Endothelial cell (in vitro differentiated cells): ENCODE data around the gene KIF19. TPM values are rescaled to one million over a fixed set of nuclear protein-coding genes. Genes with fewer than 3 reads are reported as not detected.

Source experiments
- DNase-seq: peaks from one replicate; pipeline ENCODE4 v3.0.0; 2021; ENCODE audit warnings: low spot score
- H3K27ac Mint-ChIP-seq: one replicate; pipeline ENCODE4 v1.8.0; 2021; ENCODE audit warnings: mixed read lengths, inconsistent platforms; ENCODE audit not compliant: unreplicated experiment
- H3K27me3 Mint-ChIP-seq: one replicate; pipeline ENCODE4 v1.8.0; 2021; ENCODE audit warnings: mild to moderate bottlenecking, moderate library complexity, mixed read lengths, inconsistent platforms; ENCODE audit not compliant: unreplicated experiment
- H3K36me3 Mint-ChIP-seq: one replicate; pipeline ENCODE4 v1.8.0; 2021; ENCODE audit warnings: mild to moderate bottlenecking, low read depth, mixed read lengths, inconsistent platforms; ENCODE audit not compliant: unreplicated experiment
- H3K4me1 Mint-ChIP-seq: one replicate; pipeline ENCODE4 v1.8.0; 2021; ENCODE audit warnings: mild to moderate bottlenecking, mixed read lengths, inconsistent platforms; ENCODE audit not compliant: unreplicated experiment
- H3K4me3 Mint-ChIP-seq: one replicate; pipeline ENCODE4 v1.8.0; 2021; ENCODE audit warnings: mild to moderate bottlenecking, mixed read lengths, inconsistent platforms; ENCODE audit not compliant: unreplicated experiment
- H3K9me3 Mint-ChIP-seq: one replicate; pipeline ENCODE4 v1.8.0; 2021; ENCODE audit warnings: mixed read lengths, inconsistent platforms; ENCODE audit not compliant: unreplicated experiment
- CTCF ChIP-seq: fragments of 200-600 bp; sonication (generic); IDR thresholded peaks from one replicate; pipeline ENCODE4 v1.5.0; 2021; ENCODE audit warnings: antibody characterized with exemption; ENCODE audit not compliant: unreplicated experiment
- total RNA-seq: library from RNA; stranded (reverse); fragmentation: NEBNext Ultra II Directional; extraction: Animal tissue kit (Norgen Biotek cat#: 25700); gene quantifications from one replicate; pipeline ENCODE4 v1.2.1, GENCODE V29; 2021; ENCODE audit not compliant: unreplicated experiment

The KIF19 gene
- total RNA-seq, 1 donor from 2014 or later: 48.1 TPM

- Mint-ChIP-seq H3K27me3 (peaks cover 5% of the 10 kb centered on the region), H3K9me3 (no peaks in the 10 kb centered on the region), H3K36me3 (no peaks in the 10 kb centered on the region), H3K4me3 (no peak overlapping the region), H3K27ac (no peak overlapping the region), H3K4me1 (no peaks in the 10 kb centered on the region)
- no peak for DNase-seq
- no peak for TF ChIP-seq CTCF
Observed at GRCh38 chr17:74372426-74372825, 46.4 kb downstream of the KIF19 start.

- no peak for DNase-seq
- peaks cover 4% of the 10 kb centered on the region for H3K27me3 Mint-ChIP-seq
- H3K27ac Mint-ChIP-seq: no peak overlapping the region
- H3K9me3 Mint-ChIP-seq: no peaks in the 10 kb centered on the region
- no peaks in the 10 kb centered on the region for H3K36me3 Mint-ChIP-seq
- H3K4me3 Mint-ChIP-seq: no peak overlapping the region
- H3K4me1 Mint-ChIP-seq: no peaks in the 10 kb centered on the region
- TF ChIP-seq CTCF: no peak
Observed at GRCh38 chr17:74373838-74374606, 48.0 kb downstream of the KIF19 start.

GRCh38 chr17:74374858-74375257, 48.8 kb downstream of the KIF19 start:
- H3K27me3 Mint-ChIP-seq: peaks cover 5% of the 10 kb centered on the region
- no peak overlapping the region for H3K4me3 Mint-ChIP-seq
- TF ChIP-seq CTCF: no peak
- no peaks in the 10 kb centered on the region for H3K9me3 Mint-ChIP-seq
- H3K36me3 Mint-ChIP-seq: no peaks in the 10 kb centered on the region
- H3K4me1 Mint-ChIP-seq: no peaks in the 10 kb centered on the region
- no peak for DNase-seq
- no peak overlapping the region for H3K27ac Mint-ChIP-seq

GRCh38 chr17:74379495-74380085, 53.6 kb downstream of the KIF19 start:
- no peak overlapping the region for H3K27ac Mint-ChIP-seq
- H3K36me3 Mint-ChIP-seq: no peaks in the 10 kb centered on the region
- peaks cover 4% of the 10 kb centered on the region for H3K4me1 Mint-ChIP-seq
- peak; percentile 99 for DNase-seq
- TF ChIP-seq CTCF: peak; percentile 96
- peaks cover 1% of the 10 kb centered on the region for H3K27me3 Mint-ChIP-seq
- no peak overlapping the region for H3K4me3 Mint-ChIP-seq
- H3K9me3 Mint-ChIP-seq: no peaks in the 10 kb centered on the region
